ENCODE measurements around the gene ARID5A.

Gene ARID5A

DNA sequence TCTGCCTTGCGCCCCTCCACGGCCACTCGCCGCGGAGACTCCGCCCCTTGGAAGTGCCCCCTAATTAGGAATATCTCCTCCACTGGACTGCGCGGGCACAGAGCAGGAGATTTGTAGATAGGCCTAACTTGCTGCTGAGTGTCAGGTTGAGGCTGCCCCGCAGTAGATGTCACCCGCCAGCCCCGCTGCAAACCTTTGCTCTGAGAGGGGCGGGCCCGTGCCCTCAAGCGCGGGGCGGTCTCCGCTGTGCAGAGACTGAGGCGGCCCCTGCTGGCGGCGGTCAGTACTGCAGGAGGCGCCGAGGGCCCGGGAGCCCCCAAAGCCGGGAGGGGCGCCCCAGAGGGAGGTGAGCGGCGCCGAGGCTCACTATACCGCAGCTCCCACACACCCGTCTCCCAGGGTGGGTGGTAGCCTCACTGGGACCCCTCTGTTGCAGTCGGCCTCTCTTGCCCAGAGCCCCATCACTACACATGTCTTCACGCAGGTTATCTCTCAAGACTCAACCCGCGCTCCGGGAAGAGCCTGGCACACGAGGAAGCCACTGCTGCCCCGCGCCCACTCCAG lies 28.5 kb upstream of the ARID5A start:
- DNase-seq (ENCODE audit: low spot score): peak; percentile 77

DNA sequence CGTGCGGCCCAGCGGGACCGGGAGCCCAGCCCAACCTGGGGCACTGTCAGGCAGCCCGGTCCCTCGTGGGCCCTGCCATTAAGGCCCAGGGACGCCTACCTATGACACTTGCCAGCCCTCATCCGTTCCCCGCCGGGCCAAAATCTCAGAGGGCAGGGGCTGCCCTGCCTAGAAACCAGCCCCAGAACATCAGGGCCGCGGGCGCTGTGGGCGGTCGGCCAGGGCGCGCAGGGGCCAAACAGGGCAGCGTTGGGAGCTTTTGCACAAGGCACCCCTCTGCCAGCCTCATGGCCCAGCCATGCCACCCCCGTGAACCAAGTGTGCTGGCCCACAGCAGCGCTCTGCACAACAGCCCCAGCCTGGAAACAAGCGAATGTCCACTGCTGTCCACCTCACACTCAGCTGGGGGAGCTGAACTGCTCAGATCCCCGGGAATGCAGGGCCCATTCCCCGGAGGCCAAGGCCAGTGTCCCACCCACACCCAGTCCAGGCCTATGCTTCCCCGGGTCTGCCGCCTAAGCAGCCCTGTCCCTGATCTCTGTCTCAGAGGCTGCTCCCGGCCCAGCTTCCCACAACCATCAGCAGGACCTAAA lies 27.9 kb upstream of the ARID5A start:
- DNase-seq (ENCODE audit: low spot score): no peak

DNA sequence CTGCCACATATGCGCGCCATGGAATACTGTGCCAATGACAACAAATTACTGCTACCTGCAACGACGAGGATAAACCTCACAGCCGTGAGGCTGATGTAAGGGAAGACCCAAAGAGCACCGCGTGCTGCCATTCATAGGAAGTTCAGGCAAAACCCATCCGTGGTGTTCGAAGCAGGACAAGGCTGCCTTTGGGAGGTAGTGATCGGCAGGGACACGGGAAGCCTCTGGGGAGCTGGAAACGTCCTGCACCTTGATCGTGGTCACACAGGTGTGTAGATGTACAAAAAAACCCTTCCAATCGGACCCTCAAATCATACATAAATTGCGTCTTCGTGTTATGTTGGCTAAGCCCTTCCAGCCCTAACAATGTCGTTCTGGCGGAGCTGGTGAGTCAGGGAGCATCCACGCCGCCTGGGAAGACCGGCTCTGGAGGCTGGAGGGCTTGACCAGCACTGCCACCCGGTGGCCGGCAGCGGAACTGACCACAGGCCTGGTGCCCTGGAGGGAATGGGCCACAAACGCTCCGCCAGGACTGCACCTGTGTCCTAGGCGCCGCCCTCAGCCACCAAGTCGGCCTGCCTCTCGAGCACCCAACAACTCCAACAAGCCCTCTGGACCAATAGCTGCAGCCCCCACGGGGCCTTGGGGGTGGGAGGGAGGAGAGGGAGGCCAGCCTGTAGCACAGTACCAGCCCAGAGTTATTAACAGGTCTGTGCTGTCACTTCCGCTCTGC lies 27.3 kb upstream of the ARID5A start:
- DNase-seq (ENCODE audit: low spot score): peak; percentile 76

DNA sequence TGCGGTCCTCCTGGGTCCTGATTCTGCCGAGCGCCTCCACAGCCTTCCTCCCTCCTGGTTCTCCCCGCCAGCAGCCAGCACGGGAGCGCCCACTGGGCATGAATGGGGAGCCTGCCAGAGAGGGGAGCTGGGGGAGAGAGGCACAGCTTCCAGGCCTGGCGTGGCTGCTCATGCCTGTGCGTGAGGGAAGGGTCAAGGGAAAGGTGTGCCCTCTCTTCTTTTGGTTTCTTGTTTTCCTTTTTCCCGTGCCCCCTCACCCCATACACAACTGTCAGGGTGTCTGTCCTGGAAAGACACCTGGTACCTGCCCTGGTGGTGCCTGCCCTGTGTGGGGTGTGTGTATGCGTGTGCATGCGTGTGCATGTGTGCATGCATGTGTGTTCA lies 26.7 kb upstream of the ARID5A start:
- DNase-seq (ENCODE audit: low spot score): no peak

DNA sequence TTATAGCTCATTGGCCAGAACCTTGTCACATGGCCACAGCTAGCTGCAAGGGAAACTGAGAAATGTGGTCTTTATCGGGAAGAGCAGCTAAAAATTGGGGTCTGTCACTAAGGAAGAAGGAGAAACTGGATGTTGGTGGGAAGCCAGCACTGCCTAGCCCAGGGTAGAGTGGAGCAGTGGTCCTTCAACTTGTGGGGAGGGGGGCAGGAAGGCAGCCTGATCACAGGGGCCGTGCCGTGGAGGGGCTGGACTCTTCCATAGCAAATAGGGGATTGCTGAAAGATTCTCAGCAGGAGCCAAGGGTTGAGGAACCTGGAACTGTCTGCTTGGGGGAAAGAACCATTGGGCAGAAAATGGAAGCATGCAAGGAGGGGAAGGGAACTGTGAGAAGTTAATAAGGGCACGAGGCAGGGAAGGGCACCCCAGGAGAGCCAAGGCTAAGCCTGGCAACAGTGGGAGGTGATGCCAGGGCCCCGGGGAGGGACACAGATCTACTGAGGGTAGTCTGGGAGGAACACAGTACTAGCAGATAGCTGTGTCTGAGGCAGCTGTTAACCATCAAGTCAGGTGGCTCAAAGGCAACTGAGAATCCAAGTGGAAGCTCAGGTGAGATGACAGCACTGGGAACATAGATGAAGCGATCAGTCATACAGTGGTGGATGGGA lies 25.5 kb upstream of the ARID5A start:
- no peak for DNase-seq (ENCODE audit: low spot score)

DNA sequence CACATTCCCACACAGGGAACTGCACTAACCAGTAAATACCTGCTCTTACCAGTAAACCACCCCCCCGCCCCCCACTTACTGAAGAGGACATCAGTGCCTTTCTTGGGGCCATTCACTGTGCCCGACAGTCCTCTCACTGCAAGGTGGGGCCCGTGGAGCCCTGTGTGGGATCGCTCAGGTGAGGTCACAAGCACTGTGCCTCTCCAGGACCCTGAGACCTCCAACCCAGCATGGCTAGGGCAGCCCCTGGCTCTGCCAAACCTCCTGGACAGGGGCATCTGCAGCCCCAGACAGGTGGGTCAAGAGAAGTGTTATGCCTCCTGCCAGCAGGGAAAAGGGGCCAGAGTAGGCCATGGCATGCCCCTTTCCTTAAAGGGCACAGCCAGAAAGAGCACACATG lies 24.7 kb upstream of the ARID5A start:
- no peak for DNase-seq (ENCODE audit: low spot score)

DNA sequence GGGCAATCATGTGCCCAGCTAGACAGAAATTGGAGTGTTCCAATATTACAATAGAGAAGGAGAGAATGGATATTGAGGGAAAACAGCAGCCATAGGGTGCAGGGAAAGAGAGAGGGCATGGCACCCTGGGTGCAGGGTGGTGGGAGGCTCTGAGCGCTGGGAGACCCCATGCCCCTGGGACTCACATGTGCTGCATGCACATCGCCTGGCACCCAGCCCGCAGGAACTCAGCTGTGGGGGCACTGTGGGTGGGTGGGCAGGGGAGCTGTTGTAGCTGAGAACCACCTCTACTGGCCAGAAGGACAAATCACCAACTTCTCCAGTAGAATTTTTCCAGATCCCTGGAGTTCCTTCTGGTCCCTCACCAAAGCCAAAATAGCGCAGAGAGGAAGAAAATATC lies 24.2 kb upstream of the ARID5A start:
- DNase-seq (ENCODE audit: low spot score): no peak

DNA sequence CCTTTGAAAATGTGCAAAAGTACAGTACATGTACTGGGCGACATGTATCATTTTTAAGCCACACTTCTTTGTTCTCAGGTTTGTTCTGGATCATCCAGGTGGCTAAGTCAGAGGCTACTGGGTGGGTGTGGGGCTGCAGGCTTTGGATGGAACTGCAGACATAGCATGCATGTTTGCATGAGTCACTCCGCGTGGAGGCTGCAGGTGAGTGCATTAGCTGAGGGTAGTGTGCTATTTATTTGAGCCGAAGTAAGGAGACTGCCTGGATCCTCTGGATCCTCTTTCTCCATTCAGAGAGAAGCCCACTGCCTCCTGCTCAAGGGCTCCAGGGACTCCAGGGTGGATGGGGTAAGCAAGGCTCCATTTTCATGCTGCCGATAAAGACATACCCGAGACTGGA lies 22.0 kb upstream of the ARID5A start:
- no peak for DNase-seq (ENCODE audit: low spot score)

DNA sequence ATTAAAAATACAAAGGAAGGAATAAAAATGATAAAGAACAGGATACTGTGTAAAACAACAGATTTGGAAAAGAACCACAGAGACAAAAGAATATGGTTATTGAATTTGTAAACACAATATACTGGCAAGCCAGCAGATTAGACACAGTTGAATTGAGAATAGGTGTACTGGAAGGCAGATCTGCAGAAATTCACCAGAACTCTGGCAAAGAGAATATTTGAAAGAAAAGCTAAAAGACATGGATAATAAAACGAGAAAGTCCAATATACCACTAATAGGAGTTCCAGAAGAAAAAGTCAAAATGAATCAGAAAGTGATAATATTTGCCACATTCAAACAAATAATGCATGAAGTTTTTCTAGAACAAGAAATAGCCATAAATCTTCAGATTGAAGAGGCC lies 19.5 kb upstream of the ARID5A start:
- DNase-seq (ENCODE audit: low spot score): no peak

DNA sequence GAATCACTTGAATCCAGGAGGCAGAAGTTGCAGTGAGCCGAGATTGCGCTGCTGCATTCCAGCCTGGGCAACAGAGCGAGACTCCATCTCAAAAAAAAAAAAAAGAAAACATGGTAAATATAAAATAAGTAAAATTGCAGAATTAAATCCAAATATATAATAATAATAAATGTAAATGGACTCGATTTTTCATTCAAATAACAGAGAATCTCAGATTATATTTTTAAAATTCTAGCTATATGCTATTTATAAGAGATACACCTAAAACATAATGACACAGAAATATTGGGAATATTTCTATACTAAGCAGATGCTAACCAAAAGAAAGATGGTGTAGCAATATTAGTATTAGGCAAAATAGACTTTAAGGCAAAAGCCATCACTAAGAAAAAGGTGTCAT lies 16.3 kb upstream of the ARID5A start:
- DNase-seq (ENCODE audit: low spot score): no peak

DNA sequence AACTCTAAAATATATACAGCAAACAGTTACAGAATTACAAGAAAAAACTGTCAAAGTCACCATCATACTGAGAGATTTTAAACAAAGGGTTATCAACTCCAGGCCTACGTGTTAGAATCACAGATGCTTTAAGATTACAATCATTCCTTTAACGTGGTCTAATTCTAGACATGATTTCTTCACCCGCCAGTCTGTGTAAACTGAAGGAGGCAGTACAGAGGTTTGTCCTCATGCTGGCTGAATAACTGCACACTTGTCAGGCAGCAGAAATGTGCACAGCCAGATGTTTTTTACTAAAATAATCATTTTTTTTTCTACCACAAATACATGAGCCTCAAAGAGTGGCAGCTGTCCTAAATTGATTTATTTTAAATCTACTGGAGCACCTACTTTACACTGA lies 15.9 kb upstream of the ARID5A start:
- no peak for DNase-seq (ENCODE audit: low spot score)

DNA sequence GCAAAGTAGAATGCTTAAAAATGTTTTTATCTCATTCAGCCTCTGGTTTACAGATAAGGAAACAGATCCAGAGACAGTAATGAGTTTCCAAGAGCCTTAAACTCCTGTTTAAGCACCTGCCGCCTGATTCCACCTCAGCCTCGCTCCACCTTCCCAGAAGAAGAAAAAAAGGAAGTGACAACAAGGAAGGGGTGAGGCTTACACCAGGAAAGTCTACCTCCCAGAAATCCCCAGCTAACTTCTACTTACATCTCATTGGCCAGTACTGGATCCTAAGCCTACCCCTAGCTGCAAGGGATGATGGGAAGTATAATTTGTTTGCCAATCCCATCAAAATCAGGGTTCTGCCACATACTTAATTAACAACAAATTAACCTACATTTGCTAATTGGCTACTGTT lies 15.3 kb upstream of the ARID5A start:
- DNase-seq (ENCODE audit: low spot score): no peak

DNA sequence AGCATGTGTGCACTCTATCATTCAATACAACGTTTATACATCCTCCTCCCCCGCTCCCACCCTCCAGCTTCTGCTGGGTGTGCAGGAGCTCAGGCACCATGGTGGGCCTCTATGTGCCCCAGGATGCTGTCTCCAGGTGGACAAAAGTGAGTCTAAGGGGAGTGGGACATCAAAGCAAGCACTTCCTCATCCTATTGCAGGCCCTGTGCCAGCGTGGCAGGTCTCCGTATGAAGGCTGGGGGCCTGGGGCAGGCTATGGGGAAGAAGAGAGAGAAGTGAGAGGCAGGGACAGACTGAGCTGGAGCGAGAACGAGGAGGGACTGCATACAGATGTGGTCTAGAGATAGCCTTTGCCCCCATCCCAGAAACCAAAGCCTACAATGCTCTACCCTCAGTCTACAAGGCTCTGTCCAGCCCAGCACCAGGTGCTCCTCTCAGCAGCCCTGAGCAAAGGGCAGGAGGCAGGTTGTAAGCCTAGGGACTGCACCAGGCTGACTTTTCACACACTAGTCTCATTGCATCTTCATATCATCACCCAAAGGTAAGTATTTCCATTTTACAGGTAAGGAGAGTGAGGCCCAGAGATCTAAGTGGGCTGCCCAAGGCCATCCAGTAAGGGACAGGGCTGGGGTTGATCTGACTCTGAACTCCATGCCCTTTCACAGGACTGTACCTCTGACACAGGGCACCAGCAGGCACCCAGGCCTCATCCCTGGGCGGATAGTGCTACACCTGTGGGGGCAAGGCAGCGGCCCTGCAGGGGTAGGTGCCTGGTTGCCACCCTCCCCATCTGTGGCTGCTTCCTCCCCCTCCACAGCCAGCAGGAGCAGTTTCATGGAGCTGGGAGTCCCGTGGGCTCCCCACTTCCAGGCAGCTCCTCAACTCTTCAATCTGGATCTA lies 14.0 kb upstream of the ARID5A start:
- no peak for DNase-seq (ENCODE audit: low spot score)

DNA sequence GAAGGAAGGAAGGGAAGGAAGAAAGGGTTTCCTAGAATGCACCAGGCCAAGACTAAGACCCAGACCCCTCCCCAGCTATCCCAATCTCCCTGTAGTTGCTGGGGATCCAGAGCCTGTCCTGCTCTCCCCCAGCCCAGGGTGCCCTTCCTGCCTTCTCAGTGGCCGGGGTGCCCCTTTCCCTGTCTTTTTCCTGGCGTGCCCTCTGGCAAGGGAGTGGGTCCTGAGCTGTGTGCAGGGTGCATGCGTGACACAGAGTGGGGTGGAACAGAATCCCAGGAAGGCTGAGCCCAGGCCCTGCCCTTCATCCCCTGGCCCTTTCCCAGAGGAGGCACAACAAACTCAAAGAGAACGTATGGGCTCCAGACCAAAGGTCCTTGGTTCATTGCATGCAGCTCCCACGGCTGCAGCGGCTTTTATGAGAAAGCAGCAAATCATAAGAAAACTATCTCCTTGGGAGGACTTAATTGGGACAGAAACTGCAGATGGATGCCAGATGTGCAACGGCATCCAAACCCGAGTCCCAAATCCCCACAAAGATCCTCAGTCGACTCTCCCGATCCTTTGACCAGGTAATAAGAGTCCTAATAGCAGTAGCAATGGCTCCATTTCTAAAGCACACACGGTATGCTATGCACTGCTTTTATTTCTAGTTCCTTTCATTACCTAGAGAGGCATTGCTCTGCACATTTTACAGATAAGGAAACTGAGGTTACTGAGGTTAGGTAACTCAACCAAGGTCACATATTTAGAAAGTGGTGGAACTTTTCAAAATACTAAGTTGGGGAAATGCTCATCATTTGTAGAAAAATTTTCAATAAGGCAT lies 12.7 kb upstream of the ARID5A start:
- DNase-seq (ENCODE audit: low spot score): no peak

DNA sequence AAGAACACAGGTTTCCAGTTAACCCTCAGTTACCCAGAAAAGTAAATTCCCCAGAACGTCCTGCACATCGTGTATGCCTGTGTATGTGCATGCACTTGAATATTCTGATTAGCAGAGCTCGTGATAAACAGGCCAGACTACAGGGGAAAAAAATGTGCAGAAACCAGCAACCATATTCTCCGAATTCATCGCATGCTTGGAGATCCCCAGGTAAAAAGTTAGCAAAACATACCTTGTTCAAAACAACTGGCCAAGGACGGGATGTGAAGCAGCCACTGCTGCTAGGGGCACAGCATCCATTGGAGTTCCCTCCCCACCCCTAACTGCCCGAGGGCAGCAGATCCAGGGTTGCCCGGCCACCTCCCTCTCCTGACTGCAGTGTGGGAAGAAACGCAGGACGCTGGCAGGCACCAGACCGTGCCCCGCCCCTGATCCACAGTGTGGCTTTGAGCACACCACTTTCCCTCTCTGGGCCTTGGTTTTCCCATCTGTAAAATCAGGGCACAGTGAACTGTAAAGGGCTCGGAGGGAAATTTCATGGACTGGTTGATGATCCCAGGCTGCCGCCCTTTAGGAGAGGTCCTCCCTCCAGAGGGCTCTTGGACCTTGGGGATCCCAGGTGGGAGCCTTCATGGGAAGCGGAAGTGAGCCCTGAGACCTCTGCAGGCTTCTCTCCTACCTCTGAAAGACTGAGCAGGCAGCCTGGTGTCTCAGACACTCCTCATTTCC lies 11.9 kb upstream of the ARID5A start:
- DNase-seq (ENCODE audit: low spot score): no peak

DNA sequence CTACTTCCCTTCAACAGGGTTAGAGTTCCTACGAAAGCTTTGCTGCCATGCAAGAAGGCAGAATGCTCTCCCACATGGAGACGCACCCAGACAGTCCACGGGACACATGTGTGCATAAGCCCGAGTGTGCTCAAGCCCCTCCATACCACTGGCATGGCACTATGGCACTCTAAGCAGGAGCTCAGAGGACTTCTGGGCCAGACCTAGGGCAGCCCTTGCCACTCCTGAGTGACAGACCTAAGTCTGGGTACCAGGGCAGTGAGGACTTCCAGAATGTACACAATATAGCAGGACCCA lies 11.4 kb upstream of the ARID5A start:
- no peak for DNase-seq (ENCODE audit: low spot score)

DNA sequence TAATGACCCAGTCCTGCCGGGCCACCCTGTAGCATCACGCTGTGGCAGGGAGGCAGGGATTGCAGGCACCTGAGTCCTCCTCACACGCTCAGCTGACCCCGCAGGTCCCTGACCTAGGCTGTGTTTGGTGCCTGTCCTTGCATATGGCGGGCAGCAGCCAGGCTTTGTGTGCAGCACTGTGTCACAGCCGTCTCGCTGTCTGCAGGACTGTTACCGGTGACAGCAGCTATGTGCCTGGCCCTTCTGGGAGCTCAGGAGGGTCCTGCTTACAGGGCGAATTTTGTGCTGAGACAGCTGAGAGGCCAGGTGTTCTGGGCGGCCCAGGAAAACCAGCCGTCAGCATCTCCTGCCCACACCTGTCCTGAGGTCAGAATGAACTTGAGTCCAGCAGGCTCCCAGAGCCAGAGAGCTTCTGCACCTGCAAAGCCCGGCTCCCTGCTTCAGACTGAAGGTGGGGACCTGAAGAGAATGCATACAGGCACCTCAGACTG lies 10.4 kb upstream of the ARID5A start:
- no peak for DNase-seq (ENCODE audit: low spot score)

DNA sequence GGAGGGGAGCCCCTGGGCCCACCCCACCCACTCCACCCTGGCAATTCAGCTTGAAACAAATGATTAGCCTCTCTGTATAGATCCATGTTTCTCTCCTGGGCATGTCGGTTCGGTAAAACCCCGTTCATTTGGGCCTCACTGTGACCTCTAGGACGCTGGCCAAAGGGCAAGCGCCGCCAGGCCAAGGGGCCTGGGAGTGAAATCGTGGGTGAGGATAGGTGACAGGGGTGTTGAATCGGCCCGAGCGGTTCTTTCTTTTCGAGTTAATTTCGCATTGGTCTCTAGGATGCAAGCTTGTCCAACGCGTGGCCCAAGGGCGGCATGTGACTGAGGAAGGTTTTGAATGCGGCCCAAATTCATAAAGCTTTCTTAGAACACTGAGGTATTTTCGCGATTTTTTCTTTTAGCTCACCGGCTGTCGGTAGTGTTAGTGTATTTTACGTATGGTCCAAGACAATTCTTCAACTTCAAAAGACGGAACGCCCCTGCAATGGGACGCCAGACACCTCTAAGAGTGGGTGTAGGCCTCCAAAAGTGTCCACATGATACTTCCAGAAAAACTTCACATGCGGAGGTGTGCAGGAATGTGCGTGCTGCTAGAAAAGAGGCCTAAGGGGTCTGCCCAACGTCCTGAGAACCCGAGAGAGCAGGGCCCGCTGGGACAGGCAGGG lies 9.8 kb upstream of the ARID5A start:
- DNase-seq (ENCODE audit: low spot score): no peak

DNA sequence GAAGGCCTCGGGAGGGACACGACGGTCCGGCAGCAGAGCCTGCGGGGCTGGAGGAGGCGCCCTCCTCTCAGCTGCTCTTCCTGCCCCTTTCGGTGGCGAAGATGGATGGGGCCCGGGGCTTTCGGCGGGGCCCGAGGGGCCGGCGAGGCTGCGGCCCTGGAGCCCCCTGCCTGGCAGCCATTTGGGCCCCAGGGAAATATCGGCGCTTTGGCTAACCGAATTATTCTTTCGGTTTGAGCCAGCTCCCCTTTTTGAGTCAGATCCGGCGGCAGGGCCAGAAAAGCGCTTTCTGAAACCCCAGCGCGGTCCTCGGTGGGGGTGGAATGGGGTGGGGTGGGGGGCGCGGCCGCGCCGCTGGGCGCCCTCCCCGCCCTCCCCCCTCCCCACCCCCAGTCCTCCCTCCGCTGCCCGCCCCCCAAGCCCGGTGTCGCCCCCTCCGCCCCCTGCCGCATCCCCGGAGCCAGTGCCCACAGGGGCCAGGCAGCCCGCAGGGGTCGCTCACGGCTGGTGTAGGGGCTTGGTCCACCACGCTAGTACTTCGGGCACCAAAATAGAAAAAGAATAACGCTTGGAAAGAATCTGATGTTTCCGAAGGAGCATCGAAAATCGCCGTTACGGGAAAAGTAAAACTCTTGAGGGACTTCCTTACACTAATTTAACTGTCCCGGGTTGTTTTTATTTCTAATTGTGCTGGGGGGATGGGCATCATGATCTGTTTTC lies 9.1 kb upstream of the ARID5A start:
- no peak for DNase-seq (ENCODE audit: low spot score)

All from hematopoietic multipotent progenitor cell treated with erythropoietin and hydrocortisone succinate and interleukin-3 and kit ligand, for 17 days (in vitro differentiated cells).